Mesenteric fat pad (tissue), 1 donor: Measurements from ENCODE around the gene ZFP91. TPM values are rescaled to one million over a fixed set of nuclear protein-coding genes. Genes with fewer than 3 reads are reported as not detected.

Experiments
- DNase-seq: peaks from one replicate; pipeline ENCODE4 v3.0.0-alpha.2; 2020; ENCODE audit warnings: low spot score
- total RNA-seq: library from RNA; stranded (reverse); fragmentation: NEBNext Ultra II Directional; extraction: Animal tissue kit (Norgen Biotek cat#: 25700); gene quantifications from one replicate; pipeline ENCODE4 v1.2.1, GENCODE V29; 2021
- donor health status: DM: yes; HTN: yes; CAD: no.

ZFP91 gene
- total RNA-seq, 1 donor from 2014 or later, result 58.7 TPM

DNA sequence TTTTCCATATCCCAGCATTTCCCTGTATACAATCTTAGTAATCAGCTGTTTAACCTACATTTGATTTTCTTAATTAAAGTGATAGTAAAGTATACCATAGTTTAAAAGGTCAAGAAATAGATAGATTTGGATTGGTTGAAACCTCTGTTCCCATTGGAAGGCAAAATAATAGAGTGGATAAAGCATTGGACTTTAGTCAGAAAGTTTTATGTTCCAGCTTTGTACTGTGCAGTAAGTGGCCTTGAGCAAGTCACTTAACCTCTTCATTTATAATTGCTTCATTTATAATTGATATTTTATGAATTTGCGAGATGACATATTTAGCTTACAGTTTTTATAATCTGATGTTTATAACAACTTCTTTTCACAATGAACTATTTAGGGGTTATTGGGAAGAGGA, 3.6 kb downstream of the ZFP91 start:
- no peak for DNase-seq

DNA sequence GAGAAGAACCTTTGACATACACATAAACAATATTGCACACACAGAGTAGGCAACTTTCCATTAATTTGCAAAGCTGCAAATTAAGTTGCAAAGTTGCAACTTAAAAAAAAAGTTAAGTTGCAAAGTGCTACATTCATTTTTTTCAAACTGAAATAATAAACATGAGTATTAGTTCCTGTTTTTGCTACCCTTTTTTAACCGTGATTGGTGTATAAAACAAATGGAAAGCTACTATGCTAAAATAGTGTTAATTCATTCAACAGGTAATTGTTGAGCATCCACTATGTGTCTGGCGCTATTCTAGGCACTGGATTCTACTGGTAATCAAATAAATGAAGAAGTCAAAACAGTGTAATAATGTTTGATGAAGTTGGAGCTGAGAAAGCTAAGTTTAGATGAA, 8.1 kb downstream of the ZFP91 start:
- no peak for DNase-seq

DNA sequence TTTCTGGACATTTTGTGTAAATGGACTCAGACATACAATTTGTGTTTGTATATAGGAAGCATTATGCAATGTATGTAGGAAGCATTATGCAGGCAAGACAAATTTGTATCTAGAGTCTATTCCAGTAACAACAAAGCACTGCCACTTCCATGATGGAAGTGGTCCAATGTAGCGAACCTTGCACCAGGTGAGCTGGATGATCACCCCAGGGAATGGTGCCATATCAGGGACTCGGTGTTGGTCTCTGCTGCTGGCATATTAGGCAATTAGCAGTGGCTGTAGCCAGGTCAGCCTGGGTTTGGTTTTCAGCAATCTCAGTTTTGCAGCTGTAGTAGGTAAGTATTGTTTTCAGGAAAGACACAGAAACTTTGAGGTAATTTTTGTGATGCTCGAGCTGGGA, 12.8 kb downstream of the ZFP91 start:
- no peak for DNase-seq

DNA sequence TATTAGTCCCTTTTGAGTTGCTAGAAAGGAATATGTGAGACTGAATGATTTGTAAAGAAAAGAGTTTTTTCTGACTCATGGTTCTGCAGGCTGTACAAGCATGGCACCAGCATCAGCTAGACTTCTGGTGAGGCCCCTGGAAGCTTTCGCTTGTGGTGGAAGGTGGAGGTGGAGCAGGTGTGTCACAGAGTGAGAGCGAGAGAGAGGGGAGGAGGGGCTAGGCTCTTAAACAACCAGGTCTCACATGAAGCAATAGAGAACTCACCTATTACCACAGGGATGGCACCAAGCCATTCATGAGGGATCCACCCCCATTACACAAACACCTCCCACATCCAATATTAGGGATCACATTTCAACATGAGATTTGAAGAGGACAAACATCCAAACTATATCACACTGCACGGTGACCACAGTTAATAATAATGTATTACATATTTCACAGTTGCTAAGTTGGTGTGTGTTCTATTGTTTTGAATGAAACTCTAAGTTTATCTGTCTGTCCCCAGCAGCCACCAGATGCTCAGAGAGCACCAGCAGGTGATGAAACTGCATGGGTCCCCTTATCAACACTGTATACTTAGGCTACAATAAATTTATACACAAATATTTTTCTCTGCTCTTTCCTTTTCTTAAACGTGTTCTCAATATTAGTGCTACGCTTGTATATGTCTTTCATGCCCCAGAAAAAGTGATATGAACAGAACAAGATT, 14.1 kb downstream of the ZFP91 start:
- DNase-seq, result no peak

DNA sequence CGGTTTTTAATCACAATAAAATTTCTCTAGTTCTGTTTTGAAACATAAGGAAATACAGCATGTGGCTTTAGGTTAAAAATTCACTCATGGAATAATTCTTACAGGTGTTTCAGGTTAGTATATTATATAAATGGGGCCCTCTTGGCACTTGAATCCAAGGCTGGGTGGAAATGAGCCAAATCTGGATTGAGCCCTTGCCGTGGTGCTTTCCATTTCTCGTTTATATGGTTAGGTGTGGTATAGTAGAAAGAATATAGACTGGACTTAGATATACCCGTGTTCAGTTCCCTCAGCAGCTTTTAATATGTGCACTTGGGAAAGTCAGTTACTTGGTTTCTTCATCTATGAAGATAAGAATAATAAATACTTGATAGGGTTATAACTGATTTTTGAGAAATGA, 16.0 kb downstream of the ZFP91 start:
- no peak for DNase-seq

DNA sequence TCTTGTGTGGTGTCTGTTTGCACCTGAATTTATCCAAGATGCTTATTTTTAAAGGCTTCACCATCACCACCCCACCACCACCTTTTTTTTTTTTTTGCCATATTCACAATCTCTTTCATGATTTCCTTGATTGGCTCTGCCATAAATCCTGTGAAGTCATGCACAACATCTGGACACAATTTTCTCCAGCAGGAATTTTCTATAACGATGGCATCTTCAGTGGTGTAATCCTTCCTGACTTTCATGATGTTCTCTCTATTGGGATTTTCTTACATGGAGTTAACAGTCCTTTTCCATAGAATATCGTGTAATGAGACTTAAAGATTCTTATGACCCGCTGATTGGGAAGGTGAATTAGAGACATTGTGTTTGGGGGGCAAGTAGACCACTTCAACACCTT, 17.8 kb downstream of the ZFP91 start:
- no peak for DNase-seq

DNA sequence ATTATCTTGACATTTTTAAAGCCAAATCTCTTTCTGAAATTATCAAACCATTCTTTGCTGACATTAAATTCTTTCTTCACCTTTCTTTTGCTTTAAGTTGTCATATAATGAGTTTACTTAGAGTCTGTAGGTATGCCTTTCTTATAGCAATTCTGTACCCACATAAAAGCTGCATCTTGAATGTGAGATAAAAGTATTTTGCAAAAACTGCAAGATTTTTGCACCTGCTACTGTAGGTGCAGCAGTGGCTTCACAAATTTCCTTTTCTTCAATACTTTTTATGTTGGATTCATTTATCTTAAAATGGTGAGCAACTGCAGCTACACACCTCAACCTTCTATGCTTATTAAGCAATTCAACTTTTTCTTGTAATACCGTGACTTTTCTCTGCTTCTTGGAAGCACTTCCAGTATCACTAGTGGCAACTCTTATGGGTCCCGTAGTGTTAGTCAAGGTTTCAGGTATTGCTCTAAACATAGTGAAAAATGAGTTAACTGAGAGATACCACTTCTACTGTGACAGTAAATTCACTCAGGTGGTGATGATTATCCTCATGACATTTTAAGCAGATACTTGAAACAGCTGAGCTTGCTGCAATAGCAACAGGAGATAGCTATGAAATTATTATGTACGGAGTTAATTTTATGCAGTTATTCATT, 18.8 kb downstream of the ZFP91 start:
- DNase-seq, result no peak

DNA sequence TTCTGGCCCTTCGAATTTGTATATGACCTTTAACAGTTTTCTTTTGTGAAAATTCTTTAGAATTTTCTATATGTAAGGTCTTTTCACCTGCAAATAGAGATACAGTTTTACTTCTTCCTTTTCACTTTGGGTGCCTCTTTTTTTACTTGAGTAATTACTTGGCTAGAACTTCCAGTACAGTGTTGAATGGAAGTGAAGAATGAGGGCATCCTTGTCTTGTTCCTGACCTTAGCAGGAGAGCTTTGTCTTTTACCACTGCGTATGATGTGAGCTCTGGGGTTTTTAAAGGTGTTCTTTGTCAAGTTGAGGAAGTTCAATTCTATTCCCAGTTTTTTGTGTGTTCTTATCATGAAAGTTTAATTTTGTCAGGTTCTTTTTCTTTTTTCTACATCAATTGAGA, 21.6 kb downstream of the ZFP91 start:
- DNase-seq, result no peak

DNA sequence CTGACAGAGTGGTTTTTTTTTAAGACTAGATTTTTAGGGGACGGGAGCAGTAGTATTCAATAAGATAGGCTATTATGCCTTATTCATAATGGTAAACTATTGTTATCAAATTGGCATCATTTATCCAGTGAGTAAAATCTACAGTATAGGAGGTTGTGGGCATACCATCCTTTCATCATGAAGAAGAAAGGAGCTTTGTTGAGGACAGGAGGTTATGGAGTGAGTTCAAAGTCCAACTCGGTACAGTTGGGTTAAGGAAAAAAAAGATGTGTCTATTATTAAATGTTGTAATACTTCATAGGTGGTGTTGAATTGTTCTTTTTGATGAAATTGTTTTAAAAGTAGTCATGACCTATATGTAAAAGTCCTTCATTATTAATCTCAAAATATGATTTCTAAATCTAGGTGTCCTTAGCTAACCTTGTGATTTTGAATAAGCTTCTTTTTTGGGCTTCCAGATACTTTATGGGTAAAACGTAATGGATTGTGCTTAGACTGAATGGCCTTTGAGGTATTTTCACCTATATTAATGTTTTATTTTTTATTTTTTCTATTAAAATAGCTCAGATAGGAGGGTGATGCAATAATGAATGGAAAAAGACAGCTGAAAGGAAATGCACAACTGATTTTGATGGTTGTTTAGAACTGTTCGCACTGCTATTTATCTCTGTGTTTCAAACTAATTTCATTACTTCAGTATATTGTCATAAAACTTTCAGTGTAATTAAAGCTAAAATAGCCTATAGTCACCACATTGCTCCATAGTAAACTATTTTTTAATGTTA, 28.3 kb downstream of the ZFP91 start:
- no peak for DNase-seq

DNA sequence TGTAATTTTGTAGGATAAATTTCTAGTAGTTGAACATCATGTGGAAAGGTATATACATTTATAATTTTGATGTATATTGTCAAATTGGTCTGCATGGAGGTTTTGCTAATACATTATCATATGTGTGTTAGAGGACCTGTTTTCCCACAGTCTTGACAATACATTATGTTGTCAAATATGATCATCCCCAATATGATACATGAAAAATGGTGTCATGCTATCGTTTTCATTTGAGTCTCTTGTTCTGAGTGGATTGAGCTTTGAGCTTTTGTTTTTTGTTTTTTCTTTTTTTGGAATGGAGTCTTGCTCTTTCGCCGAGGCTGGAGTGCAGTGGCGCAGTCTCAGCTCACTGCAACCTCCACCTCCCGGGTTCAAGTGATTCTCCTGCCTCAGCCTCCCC, 29.5 kb downstream of the ZFP91 start:
- DNase-seq, result no peak

DNA sequence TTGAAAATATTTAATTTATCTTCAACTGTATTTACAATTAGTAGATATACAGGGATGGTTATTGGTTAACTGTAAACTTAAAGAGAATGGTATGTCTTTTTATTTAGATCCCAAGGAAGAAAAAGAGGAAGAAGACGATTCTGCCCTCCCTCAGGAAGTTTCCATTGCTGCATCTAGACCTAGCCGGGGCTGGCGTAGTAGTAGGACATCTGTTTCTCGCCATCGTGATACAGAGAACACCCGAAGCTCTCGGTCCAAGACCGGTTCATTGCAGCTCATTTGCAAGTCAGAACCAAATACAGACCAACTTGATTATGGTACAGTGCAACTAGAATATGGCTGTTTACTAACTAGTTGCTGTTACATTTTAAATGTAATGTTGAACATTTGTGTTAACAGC, 30.9 kb downstream of the ZFP91 start:
- DNase-seq, result no peak

DNA sequence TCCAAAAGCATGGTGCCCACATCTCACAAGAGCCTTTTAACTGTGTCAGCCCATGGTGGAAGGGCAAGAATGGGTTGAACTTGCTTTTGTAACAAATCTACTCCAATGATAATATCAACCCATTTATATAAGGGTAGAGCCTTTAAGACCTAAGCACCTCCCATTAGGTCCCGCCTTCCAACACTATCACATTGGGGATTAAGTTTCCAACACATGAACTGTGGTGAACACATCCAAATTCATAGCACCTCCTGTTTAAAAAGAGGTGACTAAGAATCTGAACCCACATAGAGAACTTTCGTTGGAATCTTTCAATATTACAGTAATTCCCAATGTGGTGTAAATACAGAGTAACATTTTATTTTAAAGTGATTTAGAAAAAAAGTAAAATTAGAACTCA, 34.4 kb downstream of the ZFP91 start:
- DNase-seq, result no peak

DNA sequence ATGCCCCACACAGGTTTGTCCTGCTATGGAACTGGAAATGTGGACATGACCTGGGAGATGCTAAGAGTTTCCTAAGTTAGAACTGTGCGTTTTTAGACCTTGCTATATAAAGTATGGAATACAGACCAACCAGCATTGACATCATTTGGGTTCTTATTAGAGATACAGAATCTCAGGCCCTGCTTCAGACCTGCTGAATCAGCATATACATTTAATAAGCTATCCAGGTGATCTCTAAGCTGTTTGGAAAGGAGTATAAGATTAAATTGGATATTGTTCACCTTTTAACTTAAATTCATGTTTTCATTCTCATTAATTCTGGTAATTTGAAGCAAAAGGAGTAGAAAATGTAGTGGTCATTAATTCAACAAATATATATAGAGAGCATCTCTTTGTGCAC, 36.7 kb downstream of the ZFP91 start:
- DNase-seq, result no peak

DNA sequence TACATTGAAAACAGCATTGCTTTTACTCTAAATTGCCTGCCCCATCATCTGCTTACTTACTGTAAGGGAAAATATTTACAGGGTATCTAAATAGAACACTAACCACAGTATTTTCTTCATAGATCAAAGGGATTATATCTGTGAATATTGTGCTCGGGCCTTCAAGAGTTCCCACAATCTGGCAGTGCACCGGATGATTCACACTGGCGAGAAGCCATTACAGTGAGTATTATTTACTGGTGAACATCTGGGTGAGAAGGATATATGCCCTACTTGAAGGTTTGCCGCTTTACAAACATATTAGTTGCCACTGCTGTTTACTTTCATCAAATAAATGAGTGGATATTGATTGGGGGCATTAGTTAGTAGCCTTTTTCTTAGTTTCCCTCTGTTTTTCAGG, 37.7 kb downstream of the ZFP91 start:
- no peak for DNase-seq

DNA sequence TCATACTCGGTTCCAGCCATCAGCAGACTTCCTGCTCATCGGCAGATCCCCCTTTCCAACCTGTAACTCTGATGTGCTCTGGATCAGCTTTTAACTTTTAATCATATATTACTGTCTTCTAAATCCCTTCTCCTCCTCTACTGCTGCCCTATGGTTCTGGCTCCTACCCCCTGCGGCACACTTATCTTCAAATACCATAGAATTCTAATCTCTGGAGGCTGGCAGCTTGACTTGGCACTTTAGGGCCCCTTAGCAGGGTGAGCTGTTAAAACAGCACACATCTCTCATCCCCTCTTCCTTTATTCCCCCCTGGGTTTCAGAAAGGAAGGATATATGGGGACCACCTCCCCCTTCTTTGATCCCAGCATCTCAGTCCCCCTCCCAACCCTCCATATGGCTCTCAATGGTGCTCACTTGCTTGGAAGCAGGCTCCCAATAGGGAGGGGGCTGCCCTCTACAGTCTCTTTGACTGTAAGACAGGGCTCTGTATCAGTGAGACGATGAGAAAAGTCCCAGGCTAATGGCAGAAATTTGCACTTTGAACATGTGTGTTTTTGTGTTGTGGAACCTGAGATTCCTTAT, 39.2 kb downstream of the ZFP91 start:
- DNase-seq, result no peak

DNA sequence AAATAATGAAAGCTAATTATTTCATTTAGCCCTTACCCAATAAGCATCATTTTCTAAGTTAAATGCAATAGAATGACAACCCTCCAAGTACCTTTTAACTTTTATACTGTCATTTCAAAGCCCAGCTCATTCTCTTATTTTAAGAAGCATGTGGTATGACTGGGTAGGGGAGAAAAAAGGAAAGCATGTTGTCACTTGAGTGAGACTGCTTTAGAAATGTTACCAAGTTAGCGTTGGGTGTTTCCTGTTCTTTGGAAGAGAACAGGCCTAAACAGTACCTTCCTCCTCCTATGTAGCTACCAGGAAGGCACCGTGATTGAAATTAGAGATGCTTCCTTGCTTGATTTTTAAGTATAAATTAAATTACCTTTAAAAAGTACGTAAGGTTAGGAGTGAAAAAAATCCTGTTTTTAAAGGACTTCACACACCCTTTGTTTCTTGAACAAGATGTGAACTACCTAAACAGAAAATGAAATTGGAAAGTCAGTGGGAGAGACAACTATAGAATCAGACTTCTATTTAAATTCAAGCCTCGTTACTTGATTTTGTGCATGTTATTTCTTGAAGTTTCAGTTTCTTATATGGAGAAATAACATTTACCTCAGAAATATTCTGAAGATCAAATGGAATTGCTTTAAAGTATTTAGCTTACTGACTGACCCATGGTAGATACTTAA, 42.9 kb downstream of the ZFP91 start:
- no peak for DNase-seq

DNA sequence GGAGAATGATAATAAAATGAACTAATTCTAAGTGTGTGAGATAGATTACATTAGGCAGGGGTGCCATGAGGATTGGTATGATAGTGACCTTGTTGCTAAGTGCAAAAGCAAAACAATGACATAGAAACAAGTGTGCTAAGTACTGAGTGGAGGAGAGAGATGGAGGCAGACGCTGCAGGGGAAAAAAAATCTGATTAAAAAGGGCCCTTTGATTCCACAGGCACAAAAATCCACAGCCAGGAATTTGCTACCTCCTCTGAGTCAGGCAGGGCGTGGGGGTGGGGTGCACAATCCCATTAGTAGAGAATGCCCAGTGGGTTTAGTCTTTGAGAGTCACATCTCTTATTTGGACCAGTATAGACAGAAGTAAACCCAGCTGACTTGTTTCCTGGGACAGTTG, 43.5 kb downstream of the ZFP91 start, which contains the start of gene CNTF:
CNTF (plus strand) TSS at position 322 of the 400 bp plus-strand sequence. CDS start 88 bp downstream, outside the sequence.
- DNase-seq, result no peak

DNA sequence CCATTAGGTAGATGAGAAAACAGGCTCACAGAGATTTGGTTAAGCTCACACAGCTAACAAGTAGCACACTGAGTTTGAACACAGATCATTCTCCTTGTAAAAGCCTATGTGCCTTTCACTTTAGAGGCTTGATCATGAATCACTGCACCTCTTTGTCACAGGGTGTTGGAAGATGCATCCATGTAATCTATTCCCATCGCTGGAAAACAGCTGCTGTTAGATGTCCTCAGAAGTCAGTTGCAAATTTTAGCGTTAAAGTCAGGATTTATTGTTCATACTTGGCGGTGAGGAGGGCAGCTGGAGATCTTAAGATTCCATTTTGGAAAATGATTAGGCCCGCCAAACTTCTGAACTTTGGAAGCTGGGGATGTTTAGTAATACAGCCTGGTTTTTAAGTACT, 46.2 kb downstream of the ZFP91 start:
- DNase-seq, result no peak

DNA sequence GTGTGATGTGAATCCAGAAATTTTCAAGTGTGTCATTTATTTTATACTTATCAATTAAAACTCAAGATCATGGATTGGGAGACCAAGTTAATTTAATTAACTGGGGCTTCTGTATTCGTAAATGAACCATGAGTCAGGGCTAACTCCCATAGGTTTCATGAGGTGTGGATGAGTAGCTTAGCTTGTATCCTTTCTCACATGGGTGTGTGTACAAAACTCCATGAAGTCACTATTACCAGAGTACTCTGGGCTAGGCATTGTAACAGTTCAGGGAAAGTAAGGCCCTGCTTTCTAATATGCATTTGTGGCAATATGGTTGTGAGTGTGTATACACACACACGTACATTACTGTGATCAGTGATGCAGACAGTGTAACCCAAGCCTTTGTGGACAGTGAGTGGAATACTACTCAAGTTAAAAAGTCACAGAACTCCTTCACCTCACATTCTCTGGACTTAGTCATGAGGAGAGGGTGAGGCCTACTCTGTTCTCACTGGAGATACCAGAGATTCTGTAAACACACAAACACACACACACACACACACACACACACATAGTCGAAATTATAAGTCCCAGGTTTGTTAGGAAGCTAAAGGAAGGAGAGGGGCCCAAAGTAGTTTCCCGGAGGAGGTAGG, 47.1 kb downstream of the ZFP91 start:
- DNase-seq, result no peak

DNA sequence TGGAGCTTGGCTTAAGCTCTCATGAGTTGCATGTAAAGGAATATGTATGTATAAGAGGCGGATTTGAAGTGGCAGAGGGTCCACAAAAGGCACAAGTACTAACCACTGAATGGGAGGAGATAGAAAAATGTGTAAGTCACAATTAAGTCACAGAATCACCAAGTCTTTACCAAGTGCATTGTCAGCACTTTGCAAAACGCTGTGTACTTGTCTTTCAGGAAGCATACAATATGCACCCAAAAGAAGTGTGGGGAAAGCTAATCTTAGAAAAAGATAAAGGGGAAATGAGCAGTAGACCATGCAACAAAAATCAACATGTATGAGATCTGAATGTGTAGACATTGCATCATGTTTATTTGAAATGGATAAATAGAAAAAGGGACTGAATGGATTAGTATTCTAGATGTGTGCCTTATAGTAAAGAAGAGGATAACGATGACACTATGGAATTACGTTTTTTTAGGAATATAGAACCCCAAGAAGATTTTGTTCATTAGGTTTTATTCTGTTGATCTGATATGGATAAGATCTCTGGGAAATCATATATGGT, 48.1 kb downstream of the ZFP91 start:
- no peak for DNase-seq

DNA sequence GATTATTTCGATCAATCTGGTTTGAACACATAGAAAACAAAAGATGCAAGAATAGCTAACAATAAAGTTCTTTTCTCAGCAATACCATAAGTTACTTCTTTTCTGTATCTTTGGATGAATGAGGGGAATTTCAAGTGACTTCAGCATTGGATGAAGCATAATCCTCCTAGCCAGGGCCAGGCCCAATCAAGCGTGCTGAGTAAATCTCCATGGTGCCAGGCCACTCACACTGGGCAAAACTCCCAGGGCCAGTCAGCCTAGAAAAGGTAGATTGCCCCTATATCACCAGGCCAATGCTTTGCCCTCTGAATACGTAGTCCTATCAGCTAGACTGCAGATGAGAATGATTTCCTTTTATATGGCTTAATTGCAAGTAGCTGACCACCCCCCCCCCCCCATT, 49.6 kb downstream of the ZFP91 start:
- no peak for DNase-seq
